C4-2B (cell line): ENCODE results near the gene RFTN1.

Source experiments
- H3K27ac ChIP-seq: fragments of 450-650 bp; 2 replicates; pipeline ENCODE4 v1.5.1; 2017
- ZFX ChIP-seq: fragments of 450-650 bp; IDR thresholded peaks from 2 replicates; pipeline ENCODE4 v1.6.1; 2017
- TF ChIP-seq, protein P1 (sequence below): fragments of 450-650 bp; conservative IDR thresholded peaks from 2 replicates; pipeline ENCODE4 v1.5.1; 2017; ENCODE audit warnings: mild to moderate bottlenecking

The RFTN1 gene

DNA sequence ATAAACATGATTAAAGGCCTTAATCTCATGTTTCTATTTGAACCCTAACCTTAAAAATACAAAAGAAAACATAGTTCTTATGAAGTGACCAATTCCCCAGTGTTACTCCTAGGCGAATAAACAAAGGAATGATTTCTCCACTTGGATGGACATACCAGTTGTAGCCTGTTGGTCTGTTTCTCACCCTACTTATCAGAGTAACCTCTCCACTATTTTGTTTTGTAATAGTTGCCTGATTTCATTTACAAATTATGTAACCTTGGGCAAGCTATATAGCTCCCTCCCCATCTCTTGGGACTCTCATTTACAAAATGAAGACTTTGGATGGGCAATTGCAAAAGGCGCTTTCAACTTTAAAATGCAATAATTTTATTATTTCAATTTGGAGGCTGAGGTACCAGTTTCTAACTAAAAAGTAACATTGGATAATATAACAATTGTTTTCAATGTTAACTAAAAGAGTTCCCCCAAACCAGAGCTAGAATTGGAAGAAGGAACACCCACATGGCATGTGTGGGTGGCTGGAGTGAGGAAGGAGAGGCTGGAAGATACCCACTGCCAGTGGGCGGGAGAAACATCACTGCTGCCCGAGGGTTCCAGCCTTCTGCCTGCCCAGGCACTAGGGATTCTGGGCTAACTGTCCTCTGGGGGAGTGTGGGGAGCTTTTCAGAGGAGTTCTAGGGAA is 74.2 kb downstream of the RFTN1 start:
- H3K27ac ChIP-seq, result no peak overlapping the region
- no peak for TF ChIP-seq ZFX
- TF ChIP-seq, protein P1, sequence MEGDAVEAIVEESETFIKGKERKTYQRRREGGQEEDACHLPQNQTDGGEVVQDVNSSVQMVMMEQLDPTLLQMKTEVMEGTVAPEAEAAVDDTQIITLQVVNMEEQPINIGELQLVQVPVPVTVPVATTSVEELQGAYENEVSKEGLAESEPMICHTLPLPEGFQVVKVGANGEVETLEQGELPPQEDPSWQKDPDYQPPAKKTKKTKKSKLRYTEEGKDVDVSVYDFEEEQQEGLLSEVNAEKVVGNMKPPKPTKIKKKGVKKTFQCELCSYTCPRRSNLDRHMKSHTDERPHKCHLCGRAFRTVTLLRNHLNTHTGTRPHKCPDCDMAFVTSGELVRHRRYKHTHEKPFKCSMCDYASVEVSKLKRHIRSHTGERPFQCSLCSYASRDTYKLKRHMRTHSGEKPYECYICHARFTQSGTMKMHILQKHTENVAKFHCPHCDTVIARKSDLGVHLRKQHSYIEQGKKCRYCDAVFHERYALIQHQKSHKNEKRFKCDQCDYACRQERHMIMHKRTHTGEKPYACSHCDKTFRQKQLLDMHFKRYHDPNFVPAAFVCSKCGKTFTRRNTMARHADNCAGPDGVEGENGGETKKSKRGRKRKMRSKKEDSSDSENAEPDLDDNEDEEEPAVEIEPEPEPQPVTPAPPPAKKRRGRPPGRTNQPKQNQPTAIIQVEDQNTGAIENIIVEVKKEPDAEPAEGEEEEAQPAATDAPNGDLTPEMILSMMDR, result no peak

DNA sequence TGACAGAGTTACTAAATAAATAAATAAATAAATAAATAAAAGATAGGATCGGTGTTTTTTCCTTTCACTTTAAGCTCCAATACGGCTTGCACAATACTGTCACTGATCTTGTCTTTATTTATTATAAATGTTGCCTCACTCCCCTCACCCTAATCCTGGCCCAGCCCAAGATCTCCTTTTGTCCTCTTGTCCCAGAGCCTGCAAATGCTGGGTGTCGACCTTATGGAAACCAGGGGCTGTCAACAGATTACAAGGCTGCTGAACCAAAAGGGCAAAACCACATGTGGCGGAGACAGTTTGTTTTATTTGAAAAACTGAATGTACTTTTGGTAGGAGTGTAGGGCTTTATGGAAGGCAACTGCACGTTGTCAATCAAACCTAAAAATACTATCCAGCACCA is 75.9 kb downstream of the RFTN1 start:
- no peak for TF ChIP-seq ZFX
- H3K27ac ChIP-seq, result no peak overlapping the region

DNA sequence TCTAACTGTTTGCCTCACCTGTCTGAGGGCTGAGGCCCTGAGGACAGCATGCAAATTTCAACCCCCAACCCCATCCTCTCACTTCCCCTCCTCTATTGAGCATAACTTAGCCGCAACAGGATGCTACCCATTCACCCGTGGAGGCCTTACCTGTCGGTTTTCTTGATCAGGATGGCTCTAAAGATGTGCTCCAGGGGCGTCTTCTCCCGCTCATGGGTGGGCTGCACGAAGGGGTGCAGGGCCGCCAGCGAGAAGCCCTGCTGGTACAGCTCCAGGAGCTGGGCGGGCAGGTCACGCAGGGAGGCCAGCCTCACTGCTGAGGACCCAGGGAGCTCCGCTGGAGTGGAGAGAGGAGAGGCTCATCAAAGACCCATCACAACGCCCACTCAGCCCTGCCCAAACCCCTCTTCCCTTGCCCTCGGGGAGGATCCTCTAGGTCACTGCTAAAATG is 79.8 kb downstream of the RFTN1 start:
- TF ChIP-seq ZFX, result no peak
- TF ChIP-seq, protein P1, result no peak
- no peak overlapping the region for H3K27ac ChIP-seq

DNA sequence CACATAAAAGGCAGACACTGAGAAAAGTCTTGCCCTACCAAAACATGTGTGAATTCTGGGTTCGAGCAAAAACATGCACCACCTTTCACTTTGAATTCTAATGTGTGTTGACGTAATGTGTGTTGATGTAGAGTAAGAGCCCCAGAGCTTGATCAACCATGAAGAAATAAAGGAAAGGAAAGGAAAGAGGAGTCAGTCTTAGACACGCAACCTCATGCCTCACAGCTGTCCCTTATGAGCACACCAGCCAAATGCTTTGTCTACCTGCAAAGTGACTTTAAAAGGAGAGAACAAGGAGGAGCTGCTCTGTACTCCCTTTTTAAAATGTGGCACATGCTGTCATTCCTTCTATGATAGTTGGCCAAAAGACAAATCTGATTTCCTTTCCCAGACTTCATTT is 80.8 kb downstream of the RFTN1 start:
- no peak overlapping the region for H3K27ac ChIP-seq
- TF ChIP-seq, protein P1, result no peak
- no peak for TF ChIP-seq ZFX

DNA sequence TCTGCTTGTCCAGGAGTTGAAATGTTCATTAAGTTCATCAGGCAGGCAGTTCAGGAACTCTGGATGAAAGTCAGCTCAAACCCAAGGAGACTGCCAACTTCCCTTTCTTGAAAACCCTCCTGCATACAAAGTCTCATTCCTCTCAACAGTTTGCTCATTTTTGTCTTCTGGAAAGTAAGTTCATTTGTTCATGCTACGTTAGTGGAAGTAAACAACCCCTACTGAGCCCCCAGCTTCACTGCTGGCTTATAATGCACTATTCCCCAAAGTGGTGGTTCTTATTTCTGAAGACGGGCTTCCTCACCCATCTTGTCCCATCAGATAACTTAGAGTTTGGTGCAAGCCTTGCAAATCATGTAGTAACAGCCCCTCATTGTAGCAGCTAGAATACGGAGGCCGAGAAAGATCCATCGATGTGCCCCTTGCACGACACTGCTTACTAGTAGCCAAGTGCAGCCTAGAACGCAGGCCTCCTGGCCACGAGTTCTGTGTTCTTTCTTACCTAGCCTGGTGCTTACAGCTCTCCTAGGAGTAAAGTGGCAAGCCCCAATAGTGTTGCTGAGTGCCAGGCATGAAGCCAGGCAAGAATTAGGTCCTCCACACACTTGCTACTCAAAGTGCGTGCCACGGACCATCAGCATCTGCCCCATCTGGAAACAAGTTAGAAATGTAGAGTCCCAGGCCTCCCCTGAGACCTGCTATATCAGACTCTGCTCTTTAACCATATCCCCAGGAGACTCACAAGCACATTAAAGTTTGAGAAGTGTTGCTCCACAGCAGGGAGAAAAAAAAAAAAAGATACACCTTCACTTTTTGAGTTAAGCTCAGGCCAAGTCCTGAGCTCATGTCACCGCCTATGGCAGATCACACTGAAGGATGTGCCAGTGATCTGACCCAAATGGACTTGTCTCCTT is 82.5 kb downstream of the RFTN1 start:
- TF ChIP-seq, protein P1, result no peak
- no peak for TF ChIP-seq ZFX
- H3K27ac ChIP-seq, result no peak overlapping the region

DNA sequence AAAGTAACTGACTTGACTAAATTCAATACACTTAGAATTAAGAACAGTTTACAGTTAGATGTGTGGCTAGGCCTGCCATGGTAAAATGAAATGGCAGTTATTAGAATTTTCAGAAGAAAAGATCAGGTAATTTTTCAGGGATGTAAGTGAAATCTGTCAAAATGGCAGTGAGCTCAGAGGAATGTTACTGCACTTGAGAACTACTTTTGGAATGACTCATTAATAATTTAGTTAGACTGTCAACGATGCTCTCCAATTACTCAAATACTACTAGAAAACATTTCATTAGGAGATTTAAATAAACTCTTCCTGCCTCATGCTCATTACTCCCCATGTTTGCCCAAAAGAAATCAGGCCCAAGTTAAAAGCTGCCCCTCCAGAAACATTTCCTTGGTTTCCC is 84.4 kb downstream of the RFTN1 start:
- no peak overlapping the region for H3K27ac ChIP-seq
- TF ChIP-seq ZFX, result no peak
- TF ChIP-seq, protein P1, result no peak

DNA sequence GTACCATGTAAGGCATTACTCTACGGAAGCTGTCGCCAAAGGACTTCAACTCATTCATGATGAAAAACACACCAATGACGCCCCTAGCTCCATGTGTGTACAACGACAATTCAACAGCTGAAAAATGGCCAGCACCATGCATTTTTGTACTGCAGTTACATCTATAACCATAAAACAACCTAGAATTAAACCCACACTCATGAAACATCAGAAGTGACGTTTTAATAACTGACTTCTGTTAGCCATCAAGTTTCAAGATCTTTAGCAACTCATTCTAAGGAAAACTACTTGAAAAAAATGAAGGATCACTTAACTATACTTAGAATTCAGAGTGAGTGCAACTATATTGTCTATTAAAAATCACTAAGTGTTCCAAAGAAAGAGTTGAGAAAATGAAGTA is 84.9 kb downstream of the RFTN1 start:
- H3K27ac ChIP-seq, result no peak overlapping the region
- TF ChIP-seq, protein P1, result no peak
- TF ChIP-seq ZFX, result no peak
